HG03139 (cell line): ENCODE data around the gene SV2B.

Experiments used
- ATAC-seq: cut with Tn5 transposase; IDR thresholded peaks from one replicate; pipeline ENCODE4 v1.9.1; 2021; ENCODE audit not compliant: unreplicated experiment

SV2B gene

GRCh38 chr15:91225741-91226140, 125.7 kb downstream of the SV2B start:
- no peak for ATAC-seq

GRCh38 chr15:91227117-91227516, 127.1 kb downstream of the SV2B start:
- ATAC-seq, result no peak

- no peak for ATAC-seq
Measured at GRCh38 chr15:91227766-91228165, 127.7 kb downstream of the SV2B start.

GRCh38 chr15:91228383-91228782, 128.3 kb downstream of the SV2B start:
- no peak for ATAC-seq

- ATAC-seq, result no peak
Measured at GRCh38 chr15:91228890-91229289, 128.8 kb downstream of the SV2B start.

- no peak for ATAC-seq
Measured at GRCh38 chr15:91231703-91232102, 131.6 kb downstream of the SV2B start.

- no peak for ATAC-seq
Measured at GRCh38 chr15:91234759-91235158, 134.7 kb downstream of the SV2B start.

GRCh38 chr15:91235376-91235775, 135.3 kb downstream of the SV2B start:
- no peak for ATAC-seq

GRCh38 chr15:91237445-91237844, 137.4 kb downstream of the SV2B start:
- no peak for ATAC-seq

- no peak for ATAC-seq
Measured at GRCh38 chr15:91238644-91239425, 138.8 kb downstream of the SV2B start.

- no peak for ATAC-seq
Measured at GRCh38 chr15:91243826-91244225, 143.8 kb downstream of the SV2B start.

GRCh38 chr15:91244919-91245318, 144.9 kb downstream of the SV2B start:
- no peak for ATAC-seq

- no peak for ATAC-seq
Measured at GRCh38 chr15:91246998-91247397, 146.9 kb downstream of the SV2B start.

- ATAC-seq, result no peak
Measured at GRCh38 chr15:91249591-91249990, 149.5 kb downstream of the SV2B start.

GRCh38 chr15:91252322-91252721, 152.3 kb downstream of the SV2B start:
- ATAC-seq, result no peak

- no peak for ATAC-seq
Measured at GRCh38 chr15:91252756-91253155, 152.7 kb downstream of the SV2B start.

GRCh38 chr15:91253605-91254004, 153.5 kb downstream of the SV2B start:
- ATAC-seq, result no peak

GRCh38 chr15:91254766-91255165, 154.7 kb downstream of the SV2B start:
- ATAC-seq, result no peak

GRCh38 chr15:91255670-91256192, 155.7 kb downstream of the SV2B start:
- no peak for ATAC-seq

- ATAC-seq, result no peak
Measured at GRCh38 chr15:91257746-91258414, 157.8 kb downstream of the SV2B start.

- no peak for ATAC-seq
Measured at GRCh38 chr15:91258415-91258759, 158.3 kb downstream of the SV2B start.

- ATAC-seq, result no peak
Measured at GRCh38 chr15:91259077-91259476, 159.0 kb downstream of the SV2B start.
